ENCODE data around the gene ROR1. TPM values are rescaled to one million over a fixed set of nuclear protein-coding genes. Genes with fewer than 3 reads are reported as not detected.

ROR1 gene
- total and polyA plus RNA-seq, 3 donors from 2014 or later, result 3.3 to 5.1 (median 4.6) TPM

- TF ChIP-seq CTCF (IDR thresholded peaks at IDR 0.05) (no peak), POLR2A (IDR thresholded peaks at IDR 0.05) (no peak)
- WGBS, 2 donors, result 69 to 70% methylated on average over 3 of the region's 3 CpGs
- intact Hi-C loops (cut with DNase I; ENCODE audit: low total_unique reads), result no loop called here
- Histone ChIP-seq H3K27ac (no peak overlapping the region), H3K36me3 (ENCODE audit: low read depth, missing control alignments) (no peaks in the 10 kb centered on the region), H3K27me3 (no peaks in the 10 kb centered on the region), H3K4me3 (no peak overlapping the region), H3K4me1 (no peaks in the 10 kb centered on the region), H3K9me3 (no peaks in the 10 kb centered on the region)
- DNase-seq, result no peak
These were observed 208.4 kb downstream of the ROR1 start for GRCh38 chr1:63982201-63982600.

DNA sequence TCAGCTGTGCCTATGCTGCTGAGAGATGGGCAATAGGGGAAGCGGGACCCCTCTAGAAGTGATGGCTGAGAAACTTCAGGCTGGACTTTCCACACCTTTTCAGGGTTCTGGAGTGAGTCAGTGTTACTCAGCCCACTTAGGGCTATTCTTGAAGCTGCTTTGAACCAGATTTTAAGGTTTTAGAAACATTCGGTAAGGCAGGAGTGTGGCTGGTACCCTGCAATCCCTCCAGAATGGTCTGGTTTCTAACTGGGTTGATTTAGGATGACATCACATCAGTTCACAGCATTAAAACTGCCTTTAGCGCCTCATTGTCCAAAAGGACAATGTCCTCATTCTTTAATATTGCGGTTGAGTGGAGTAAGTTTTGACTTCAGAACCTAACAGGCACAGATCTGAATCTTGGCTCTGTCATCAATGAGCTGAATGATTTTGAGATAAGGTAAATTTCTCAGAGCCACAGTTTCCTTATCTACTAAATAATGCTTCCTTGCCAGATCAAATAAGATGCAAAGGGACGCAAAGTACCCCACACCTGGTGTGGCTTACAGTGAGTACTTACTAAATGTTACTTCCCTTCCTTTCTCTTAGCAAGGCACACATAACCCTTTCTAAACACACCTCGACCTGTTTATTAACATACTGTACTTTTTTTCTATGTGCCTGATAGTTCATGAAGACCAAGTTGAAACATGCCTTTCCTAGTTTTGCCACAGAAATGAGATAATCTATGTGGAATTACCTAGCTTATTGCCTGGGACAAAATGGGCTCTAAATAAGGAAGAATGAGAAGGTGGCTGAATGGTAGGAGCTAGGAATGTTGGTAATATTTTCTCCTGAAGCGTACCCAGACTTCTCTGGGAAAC lies 209.8 kb downstream of the ROR1 start:
- WGBS, 2 donors, result 67 to 71% methylated on average over 7 of the region's 7 CpGs

GRCh38 chr1:63984257-63984929 lies 210.6 kb downstream of the ROR1 start:
- H3K27me3 ChIP-seq, result no peaks in the 10 kb centered on the region
- DNase-seq, result no peak
- WGBS, 2 donors, result 52 to 61% methylated on average over 4 of the region's 4 CpGs
- H3K4me3 ChIP-seq, result no peak overlapping the region
- H3K9me3 ChIP-seq, result no peaks in the 10 kb centered on the region
- no peak overlapping the region for H3K27ac ChIP-seq
- TF ChIP-seq POLR2A (IDR thresholded peaks at IDR 0.05) (no peak), CTCF (IDR thresholded peaks at IDR 0.05) (no peak)
- H3K4me1 ChIP-seq, result no peaks in the 10 kb centered on the region
- intact Hi-C loops (cut with DNase I; ENCODE audit: low total_unique reads), result no loop called here
- no peaks in the 10 kb centered on the region for H3K36me3 ChIP-seq (ENCODE audit: low read depth, missing control alignments)

More for the DNA sequence above, 209.8 kb downstream of the ROR1 start:
- Histone ChIP-seq H3K36me3 (ENCODE audit: low read depth, missing control alignments) (no peaks in the 10 kb centered on the region), H3K27ac (no peak overlapping the region), H3K9me3 (no peaks in the 10 kb centered on the region), H3K27me3 (no peaks in the 10 kb centered on the region), H3K4me1 (no peaks in the 10 kb centered on the region), H3K4me3 (no peak overlapping the region)
- DNase-seq, result no peak
- intact Hi-C loops (cut with DNase I; ENCODE audit: low total_unique reads), result no loop called here
- no peak for TF ChIP-seq CTCF (IDR thresholded peaks at IDR 0.05)
- no peak for TF ChIP-seq POLR2A (IDR thresholded peaks at IDR 0.05)

GRCh38 chr1:63984930-63985290 lies 211.1 kb downstream of the ROR1 start:
- intact Hi-C loops (cut with DNase I; ENCODE audit: low total_unique reads), result no loop called here
- no peaks in the 10 kb centered on the region for H3K36me3 ChIP-seq (ENCODE audit: low read depth, missing control alignments)
- 74 to 81% methylated on average over 5 of the region's 5 CpGs for WGBS, 2 donors
- H3K4me3 ChIP-seq, result no peak overlapping the region
- TF ChIP-seq CTCF (IDR thresholded peaks at IDR 0.05), result no peak
- H3K27ac ChIP-seq, result no peak overlapping the region
- no peak for DNase-seq
- H3K27me3 ChIP-seq, result no peaks in the 10 kb centered on the region
- no peaks in the 10 kb centered on the region for H3K4me1 ChIP-seq
- H3K9me3 ChIP-seq, result no peaks in the 10 kb centered on the region

Measured in testis (tissue), 3 donors.